Lung (tissue), 12 donors: ENCODE results near the gene SHB. TPM values are rescaled to one million over a fixed set of nuclear protein-coding genes. Genes with fewer than 3 reads are reported as not detected.

ENCODE experiments used
- ATAC-seq: fragments of 200-7000 bp; cut with Tn5 transposase; one replicate; pipeline ENCODE4 v1.9.1; 2020; ENCODE audit warnings: moderate number of reproducible peaks; ENCODE audit not compliant: insufficient read depth, low FRiP score
- DNase-seq, 3 donors: peaks; one replicate each; pipeline ENCODE4 v3.0.0-alpha.2; 2013 to 2017
- H3K27ac ChIP-seq, 2 donors: one replicate each; pipeline ENCODE4 v1.5.1; 2013; ENCODE audit warnings: mild to moderate bottlenecking in 2 of 2, moderate library complexity in 2 of 2, control low read depth in 1 of 2, inconsistent platforms in 1 of 2, low read depth in 1 of 2, low read length in 1 of 2
- H3K27me3 ChIP-seq, 3 donors: one replicate each; pipeline ENCODE4 v1.5.1; 2013; ENCODE audit warnings: low read length in 2 of 3; ENCODE audit not compliant: control insufficient read depth in 3 of 3, insufficient read depth in 3 of 3
- H3K36me3 ChIP-seq, 4 donors: one replicate each; pipeline ENCODE4 v1.5.1; 2013; ENCODE audit warnings: low read length in 4 of 4, mild to moderate bottlenecking in 1 of 4, moderate library complexity in 1 of 4; ENCODE audit not compliant: control insufficient read depth in 4 of 4, insufficient read depth in 4 of 4
- H3K4me1 ChIP-seq, 5 donors: one replicate each; pipeline ENCODE4 v1.5.1; 2013; ENCODE audit warnings: low read length in 5 of 5, mild to moderate bottlenecking in 2 of 5, moderate library complexity in 1 of 5; ENCODE audit not compliant: control insufficient read depth in 5 of 5, insufficient read depth in 5 of 5
- H3K4me3 ChIP-seq: one replicate; pipeline ENCODE4 v1.5.1; 2013; ENCODE audit warnings: mild to moderate bottlenecking, control low read depth, moderate library complexity
- H3K9ac ChIP-seq, 2 donors: one replicate each; pipeline ENCODE4 v1.5.1; 2013; ENCODE audit warnings: low read length in 2 of 2, control low read depth in 1 of 2; ENCODE audit not compliant: insufficient read depth in 1 of 2
- H3K9me3 ChIP-seq, 4 donors: one replicate each; pipeline ENCODE4 v1.5.1; 2013; ENCODE audit warnings: low read length in 3 of 4, mild to moderate bottlenecking in 1 of 4, moderate library complexity in 1 of 4; ENCODE audit not compliant: control insufficient read depth in 4 of 4, insufficient read depth in 3 of 4
- CTCF ChIP-seq: IDR thresholded peaks from 2 replicates; pipeline ENCODE4 v1.5.1; 2012; ENCODE audit warnings: mild to moderate bottlenecking; ENCODE audit errors: control extremely low read depth, extremely low read depth
- WGBS, 2 donors: extraction: QIAGEN DNeasy Blood & Tissue Kit; methylation state at CpG; one replicate each; pipeline ENCODE4 v1.1.7; 2013; 5-methylcytosine and 5-hydroxymethylcytosine counted together
- polyA plus RNA-seq, 2 donors: library from polyadenylated mRNA; stranded (reverse); fragments of 200-250 nt; gene quantifications; one replicate each; pipeline ENCODE4 v1.2.1, GENCODE V29; 2013
- total RNA-seq, 2 donors: library from RNA; depleted of rRNA in 1 of 2; stranded (reverse); fragments of >200 nt in 1 of 2; gene quantifications; one replicate each; pipeline ENCODE4 v1.2.1, GENCODE V29; 2014 to 2021
- donor health status: control.
- donor health status: control.
- donor health status: Bipolar disorder and iron deficiency.
- donor health status: healthy.
- donor health status: DM: yes; HTN: yes; CAD: no.

Gene SHB
- total and polyA plus RNA-seq, 4 donors, result 10.8 to 32.3 (median 14.4) TPM

- no peaks in the 10 kb centered on the region for H3K9me3 ChIP-seq
- H3K27ac ChIP-seq, result no peak overlapping the region
Observed at GRCh38 chr9:38088006-38088925, 19.2 kb upstream of the SHB start.

GRCh38 chr9:38086496-38086895 is 17.5 kb upstream of the SHB start:
- no peak overlapping the region for H3K9ac ChIP-seq
- peaks cover 0 to 3% (median 0%) of the 10 kb centered on the region in 5 donors for H3K4me1 ChIP-seq
- TF ChIP-seq CTCF, result no peak
- H3K27me3 ChIP-seq, result no peaks in the 10 kb centered on the region
- H3K36me3 ChIP-seq, result no peaks in the 10 kb centered on the region
- no peak overlapping the region for H3K4me3 ChIP-seq
- no peak for ATAC-seq
- no peak for DNase-seq
- H3K27ac ChIP-seq, result no peak overlapping the region
- H3K9me3 ChIP-seq, result no peaks in the 10 kb centered on the region

More at GRCh38 chr9:38088006-38088925, 19.2 kb upstream of the SHB start:
- H3K4me1 ChIP-seq, result peaks cover 0 to 3% (median 0%) of the 10 kb centered on the region in 5 donors
- 29 to 32% methylated on average over 7 of the region's 7 CpGs for WGBS, 2 donors
- peak; percentile 79 for TF ChIP-seq CTCF
- no peak overlapping the region for H3K4me3 ChIP-seq
- no peaks in the 10 kb centered on the region for H3K36me3 ChIP-seq
- ATAC-seq, result peak; percentile 85
- DNase-seq, result peak; percentile 64 to 74 (median 65)
- no peak overlapping the region for H3K9ac ChIP-seq
- H3K27me3 ChIP-seq, result no peaks in the 10 kb centered on the region

- no peak overlapping the region for H3K9ac ChIP-seq
- no peak for TF ChIP-seq CTCF
- H3K4me3 ChIP-seq, result no peak overlapping the region
- H3K27ac ChIP-seq, result no peak overlapping the region
- no peaks in the 10 kb centered on the region for H3K27me3 ChIP-seq
- H3K9me3 ChIP-seq, result no peaks in the 10 kb centered on the region
- H3K36me3 ChIP-seq, result no peaks in the 10 kb centered on the region
- ATAC-seq (no peak), DNase-seq (no peak)
- 87 to 91% methylated on average over 5 of the region's 5 CpGs for WGBS, 2 donors
- H3K4me1 ChIP-seq, result peaks cover 0 to 3% (median 0%) of the 10 kb centered on the region in 5 donors
Observed at GRCh38 chr9:38085308-38085707, 16.3 kb upstream of the SHB start.
